K562 (cell line): Measurements from ENCODE around the gene ONECUT1. TPM values are rescaled to one million over a fixed set of nuclear protein-coding genes. Genes with fewer than 3 reads are reported as not detected.
A peak's percentile ranks its signal among the peaks of the same experiment; 100 is the strongest.

Experiments used
- ATAC-seq: fragments of 200-7000 bp; cut with Tn5 transposase; 3 replicates; pipeline ENCODE4 v1.9.1; 2020; ENCODE audit warnings: moderate library complexity
- BruUV-seq: library from RNA; stranded (reverse); fragments of 400-500 nt; replicated peaks from 2 replicates; lab custom pipeline; 2021; lab: Mats Ljungman, UMichigan
- CTCF ChIA-PET: fragments of 300-600 bp; formaldehyde crosslinking; extraction: SDS; loops from one replicate; lab custom pipeline; 2021; ENCODE audit warnings: low intra/inter-chr PET ratio; lab: Yijun Ruan, JAX
- POLR2A ChIA-PET: fragments of 300-600, 350-650 bp; sonication (Branson Sonifier 250); formaldehyde crosslinking; extraction: SDS; loops from one replicate; lab custom pipeline; 2021; ENCODE audit warnings: antibody characterized with exemption, inconsistent platforms; lab: Yijun Ruan, JAX
- DNase-seq, 4 experiments: peaks; one replicate each; pipeline versions ENCODE4 v3.0.0 to v3.0.0-alpha.2; 2011 to 2018; ENCODE audit warnings: low spot score in 3 of 4, mixed read lengths in 3 of 4; ENCODE audit errors: extremely low read depth in 1 of 4
- FAIRE-seq: peaks from 2 replicates; lab custom pipeline; 2011; peaks lifted over from hg19 to GRCh38; lab: Jason Lieb, UNC
- H2AFZ ChIP-seq: 2 replicates; pipeline ENCODE4 v1.6.0; 2011; ENCODE audit warnings: low read depth, low read length, control low read depth, inconsistent platforms
- H3K27ac ChIP-seq: fragments of 200-600 bp; 3 replicates; pipeline ENCODE4 v1.8.0; 2011; ENCODE audit warnings: low read depth, mild to moderate bottlenecking, control low read depth, inconsistent platforms, low read length, moderate library complexity, mixed read lengths; ENCODE audit errors: extremely low read depth
- H3K27me3 ChIP-seq, 2 experiments: fragments of 300-600 bp in 1 of 2; 2 replicates in 1 of 2; 3 replicates in 1 of 2; pipeline versions ENCODE4 v1.6.0 to v1.8.0; 2011; ENCODE audit warnings: inconsistent platforms in 2 of 2, low read length in 2 of 2, mild to moderate bottlenecking in 1 of 2, mixed read lengths in 1 of 2, moderate library complexity in 1 of 2; ENCODE audit not compliant: control insufficient read depth in 2 of 2, insufficient read depth in 2 of 2
- H3K36me3 ChIP-seq: fragments of 300-600 bp; 3 replicates; pipeline ENCODE4 v1.8.0; 2011; ENCODE audit warnings: mild to moderate bottlenecking, low read length, inconsistent platforms; ENCODE audit not compliant: control insufficient read depth, insufficient read depth
- H3K4me1 ChIP-seq, 2 experiments: fragments of 200-600 bp in 1 of 2; replicated peaks in 1 of 2; 2 replicates in 1 of 2; 3 replicates in 1 of 2; pipeline versions ENCODE4 v1.5.1 to v1.8.0; 2011; ENCODE audit warnings: inconsistent platforms in 2 of 2, low read length in 2 of 2, mild to moderate bottlenecking in 1 of 2, mixed read lengths in 1 of 2, moderate library complexity in 1 of 2; ENCODE audit not compliant: control insufficient read depth in 2 of 2, insufficient read depth in 2 of 2
- H3K4me2 ChIP-seq: 2 replicates; pipeline ENCODE4 v1.6.1; 2011; ENCODE audit warnings: low read length, control low read depth, inconsistent platforms, mixed read lengths; ENCODE audit not compliant: insufficient read depth
- H3K4me3 ChIP-seq: fragments of 200-600 bp; sonication (generic), shearing (Covaris generic); 2 replicates; pipeline ENCODE4 v1.5.1; 2016; ENCODE audit warnings: control low read depth, inconsistent platforms
- H3K79me2 ChIP-seq: fragments of 200-600 bp; 3 replicates; pipeline ENCODE4 v1.8.0; 2011; ENCODE audit warnings: low read length, inconsistent platforms; ENCODE audit not compliant: control insufficient read depth, insufficient read depth
- H3K9ac ChIP-seq, 2 experiments: 2 replicates each; pipeline versions ENCODE4 v1.6.0 to v1.6.1; 2011; ENCODE audit warnings: low read depth in 2 of 2, low read length in 2 of 2, control low read depth in 1 of 2, inconsistent platforms in 1 of 2, mild to moderate bottlenecking in 1 of 2, mixed read lengths in 1 of 2; ENCODE audit not compliant: insufficient read depth in 1 of 2
- H3K9me1 ChIP-seq: one replicate; pipeline ENCODE4 v1.6.0; 2011; ENCODE audit warnings: inconsistent platforms, mild to moderate bottlenecking, low read length, moderate library complexity; ENCODE audit not compliant: control insufficient read depth, insufficient read depth
- H3K9me3 ChIP-seq: replicated peaks from 2 replicates; pipeline ENCODE4 v1.5.1; 2011; ENCODE audit warnings: low read depth, low read length, inconsistent platforms; ENCODE audit not compliant: control insufficient read depth, insufficient read depth
- H4K20me1 ChIP-seq: replicated peaks from 2 replicates; pipeline ENCODE4 v1.6.1; 2011; ENCODE audit warnings: low read length, inconsistent platforms, mixed read lengths; ENCODE audit not compliant: control insufficient read depth, insufficient read depth
- BHLHE40 ChIP-seq: IDR thresholded peaks from 2 replicates; pipeline ENCODE4 v1.6.1; 2011; ENCODE audit warnings: low read length, improper control_type of control experiment
- IRF2 ChIP-seq: sonication (generic); formaldehyde crosslinking; IDR thresholded peaks from 2 replicates; pipeline ENCODE4 v1.8.1; 2022; ENCODE audit warnings: mild to moderate bottlenecking, missing genetic modification reagents
- MCM5 ChIP-seq: fragments of 450-650 bp; IDR thresholded peaks from 2 replicates; pipeline ENCODE4 v1.6.1; 2016; ENCODE audit warnings: low read depth
- MEIS2 ChIP-seq: fragments of 450-650 bp; IDR thresholded peaks from 2 replicates; pipeline ENCODE4 v1.6.1; 2014; ENCODE audit warnings: mild to moderate bottlenecking; ENCODE audit not compliant: partially characterized antibody
- NEUROD1 ChIP-seq: fragments of 150-350 bp; IDR thresholded peaks from 2 replicates; pipeline ENCODE4 v1.6.1; 2014; ENCODE audit warnings: borderline replicate concordance, low read length, low read depth; ENCODE audit not compliant: partially characterized antibody
- USF2 ChIP-seq: sonication (generic); formaldehyde crosslinking; IDR thresholded peaks from 2 replicates; pipeline ENCODE4 v1.5.0; 2020; ENCODE audit warnings: missing genetic modification reagents
- ZNF12 ChIP-seq: sonication (generic); formaldehyde crosslinking; IDR thresholded peaks from 2 replicates; pipeline ENCODE4 v1.4.0; 2020; ENCODE audit warnings: mild to moderate bottlenecking, missing genetic modification reagents
- WGBS: fragments of 100-300 bp; shearing (Covaris generic); methylation state at CpG from one replicate; pipeline ENCODE4 v1.1.6; 2016; ENCODE audit warnings: low coverage, mixed read lengths; ENCODE audit not compliant: insufficient coverage; ENCODE audit errors: missing lambda C conversion rate; 5-methylcytosine and 5-hydroxymethylcytosine counted together
- in situ Hi-C: fragments of 300-500 bp; cut with MboI; formaldehyde crosslinking; loops from 4 replicates; pipeline ENCODE4 v1.15.0; 2018; ENCODE audit warnings: inconsistent platforms, mixed read lengths
- intact Hi-C: fragments of 100-400 bp; cut with micrococcal nuclease; formaldehyde crosslinking; loops from 2 replicates; pipeline ENCODE4 v1.14.2; 2022
- polyA plus RNA-seq, 8 experiments: library from polyadenylated mRNA; depleted of rRNA in 4 of 8; stranded (reverse) in 5 of 8; unstranded in 3 of 8; fragments of >200 nt; fragmentation: Nextera tagmentation in 2 of 8; fragmentation: Illumina TruSeq in 1 of 8; extraction: Ambion mirVana in 2 of 8; extraction: Trizol in 1 of 8; gene quantifications; 2 replicates each; pipeline versions ENCODE4 v1.2.1 to v1.2.3, GENCODE V29; 2011 to 2014; ENCODE audit warnings: inconsistent platforms in 1 of 8, missing spikeins in 1 of 8
- total RNA-seq, 7 experiments: library from RNA; depleted of rRNA in 6 of 7; stranded (reverse); fragments of >200 nt in 6 of 7; fragmentation: Illumina TruSeq in 2 of 7; extraction: Trizol in 2 of 7; gene quantifications; 2 replicates each; pipeline versions ENCODE4 v1.2.1 to v1.2.3, GENCODE V29; 2011 to 2021; ENCODE audit warnings: low replicate concordance in 1 of 7

ONECUT1 gene
- total and polyA plus RNA-seq, 9 of the 15 experiments (the other 6 are each of a cell fraction or from before 2014, with no cell fraction given), result not detected

- Histone ChIP-seq H3K4me1 (no peaks in the 10 kb centered on the region), H3K9ac (no peak overlapping the region), H3K4me2 (no peak overlapping the region), H3K27ac (no peak overlapping the region), H3K36me3 (no peaks in the 10 kb centered on the region), H2AFZ (no peak overlapping the region), H3K79me2 (no peaks in the 10 kb centered on the region), H4K20me1 (no peaks in the 10 kb centered on the region), H3K9me1 (no peaks in the 10 kb centered on the region), H3K4me3 (no peak overlapping the region), H3K9me3 (no peaks in the 10 kb centered on the region), H3K27me3 (peaks cover 0 to 4% of the 10 kb centered on the region in 2 experiments; a peak in 2 of 5 replicates)
- DNase-seq (no peak), ATAC-seq (no peak), FAIRE-seq (no peak)
- ChIA-PET CTCF (no interaction called here), POLR2A (interaction anchor here (0.6 kb wide), 1 partner anchor 400 kb away, joined by 5 read pairs; no protein-coding TSS in a partner anchor)
- 4% methylated on average over 4 of the region's 4 CpGs for WGBS
- in situ Hi-C loops, result loop anchor here (5.0 kb wide), 1 partner anchor 463 kb away; no protein-coding TSS in a partner anchor
- TF ChIP-seq NEUROD1, result no peak
- TF ChIP-seq BHLHE40, result peak; percentile 36; the same call in 1 of the 2 replicates
- BruUV-seq, result no TSS peak
- intact Hi-C loops, result loop anchor here (10.0 kb wide), 2 partner anchors 205 to 265 kb away; partner anchors contain the start of gene MYO5A
Observed at GRCh38 chr15:52730173-52730572, 60.0 kb downstream of the ONECUT1 start.

- ChIA-PET POLR2A (interaction anchor here (0.6 kb wide), 1 partner anchor 332 kb away, joined by 3 read pairs; no protein-coding TSS in a partner anchor), CTCF (interaction anchor here (0.7 kb wide), 1 partner anchor 472 kb away, joined by 3 read pairs; no protein-coding TSS in a partner anchor)
- Histone ChIP-seq H3K4me2 (no peak overlapping the region), H2AFZ (no peak overlapping the region), H3K4me3 (no peak overlapping the region), H3K9me1 (no peaks in the 10 kb centered on the region), H3K4me1 (no peaks in the 10 kb centered on the region), H3K27ac (no peak overlapping the region), H3K79me2 (no peaks in the 10 kb centered on the region), H3K9me3 (no peaks in the 10 kb centered on the region), H3K27me3 (peaks cover 0 to 4% of the 10 kb centered on the region in 2 experiments; a peak in 2 of 5 replicates), H3K36me3 (no peaks in the 10 kb centered on the region), H3K9ac (no peak overlapping the region), H4K20me1 (no peaks in the 10 kb centered on the region)
- DNase-seq, result no peak
- no peak for ATAC-seq
- no peak for FAIRE-seq
- no TSS peak for BruUV-seq
- TF ChIP-seq MCM5 (no peak), ZNF12 (CRISPR knock-in tag) (no peak), MEIS2 (no peak), USF2 (no peak), IRF2 (CRISPR knock-in tag) (no peak)
- 0% methylated on average over 2 of the region's 2 CpGs for WGBS
- in situ Hi-C loops (no loop called here), intact Hi-C loops (no loop called here)
Observed at GRCh38 chr15:52728899-52729298, 61.2 kb downstream of the ONECUT1 start.
